Measurements from ENCODE around the gene SOX10. TPM values are rescaled to one million over a fixed set of nuclear protein-coding genes. Genes with fewer than 3 reads are reported as not detected.
A peak's percentile ranks its signal among the peaks of the same experiment; 100 is the strongest.

SOX10 gene
- total and polyA plus RNA-seq, 5 donors = 3.5 to 5.9 (median 4.9) TPM

DNA sequence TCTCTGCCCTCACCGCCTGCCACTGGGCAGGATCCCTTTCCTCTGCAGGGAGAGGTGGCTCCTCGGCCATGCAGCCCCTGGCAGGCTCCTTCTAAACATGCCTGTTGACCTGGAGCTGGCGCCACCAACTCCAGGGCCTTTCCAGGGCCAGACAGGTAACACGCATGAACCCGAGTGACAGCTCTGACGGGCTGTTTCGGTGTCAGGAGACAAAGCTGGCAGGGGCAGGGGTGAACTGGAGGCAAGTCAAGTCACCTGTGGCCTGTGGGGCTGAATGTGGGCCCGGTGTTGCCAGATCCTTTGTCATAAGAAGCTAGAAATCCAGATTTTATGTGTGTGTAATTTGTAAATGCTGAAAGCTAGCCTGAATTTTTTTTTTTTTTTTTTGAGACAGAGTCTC lies 42.2 kb downstream of the SOX10 start:
- H3K9me3 ChIP-seq (ENCODE audit: control insufficient read depth, low read length) = no peaks in the 10 kb centered on the region

GRCh38 chr22:37940698-37941376 lies 43.5 kb downstream of the SOX10 start:
- ATAC-seq = peak in 1 of 2 donors; percentile 46

More for the DNA sequence above, 42.2 kb downstream of the SOX10 start:
- Histone ChIP-seq H3K4me3 (ENCODE audit: low read length) (no peak overlapping the region), H3K27me3 (ENCODE audit: control insufficient read depth, insufficient read depth) (no peaks in the 10 kb centered on the region), H3K27ac (ENCODE audit: low read length) (no peak overlapping the region), H3K4me1 (ENCODE audit: control insufficient read depth, insufficient read depth, low read length) (no peaks in the 10 kb centered on the region)
- intact Hi-C loops (cut with DNase I) = no loop called here
- ATAC-seq = no peak
- WGBS = 94% methylated on average over 8 of the region's 8 CpGs
- DNase-seq = no peak

DNA sequence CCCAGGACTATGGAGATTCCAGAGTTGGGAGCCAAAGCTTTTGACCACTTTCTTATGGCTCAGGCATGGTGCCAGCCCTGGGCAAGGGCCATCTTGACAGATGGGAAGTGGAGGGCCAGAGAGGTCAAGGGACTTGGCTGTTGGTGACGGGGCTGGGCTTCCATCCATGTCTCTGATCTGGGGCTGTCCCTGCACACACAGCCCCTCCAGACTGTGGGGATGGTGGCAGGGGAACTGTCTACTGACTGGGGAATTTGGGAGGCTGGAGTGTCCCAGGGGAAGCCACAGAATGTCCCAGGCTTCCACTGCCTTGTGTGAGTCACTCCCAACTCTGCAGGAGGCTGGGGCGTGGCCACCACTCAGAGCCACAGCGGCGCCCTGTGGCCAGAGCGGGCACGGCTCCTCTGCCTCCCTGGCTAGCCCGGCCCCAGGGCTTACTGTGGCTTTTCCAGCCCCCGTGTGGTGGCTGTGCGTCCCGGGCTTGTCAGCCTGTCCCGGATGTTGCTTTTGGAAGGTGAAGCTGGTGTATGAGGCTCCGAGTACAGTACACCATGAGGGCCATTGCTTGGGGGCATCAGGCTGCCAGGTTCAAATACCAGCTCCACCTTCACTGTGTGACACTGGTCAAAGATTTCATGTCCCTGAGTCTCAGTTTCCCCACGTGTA lies 50.5 kb downstream of the SOX10 start:
- Histone ChIP-seq H3K27me3 (ENCODE audit: control insufficient read depth, insufficient read depth) (no peaks in the 10 kb centered on the region), H3K9me3 (ENCODE audit: control insufficient read depth, low read length) (no peaks in the 10 kb centered on the region), H3K4me1 (ENCODE audit: control insufficient read depth, insufficient read depth, low read length) (peaks cover 10% of the 10 kb centered on the region), H3K4me3 (ENCODE audit: low read length) (no peak overlapping the region), H3K27ac (ENCODE audit: low read length) (peak overlapping the region; percentile 58)
- intact Hi-C loops (cut with DNase I) = loop anchor here in 2 of 4 donors (10.0 kb wide), 2 partner anchors 49 to 119 kb away; no protein-coding TSS in a partner anchor
- ATAC-seq = peak; percentile 96 to 97
- peak; percentile 92 to 96 (median 96) for DNase-seq
- WGBS = 4% methylated on average over 13 of the region's 13 CpGs

More at GRCh38 chr22:37940698-37941376, 43.5 kb downstream of the SOX10 start:
- no peaks in the 10 kb centered on the region for H3K27me3 ChIP-seq (ENCODE audit: control insufficient read depth, insufficient read depth)
- intact Hi-C loops (cut with DNase I) = no loop called here
- no peaks in the 10 kb centered on the region for H3K4me1 ChIP-seq (ENCODE audit: control insufficient read depth, insufficient read depth, low read length)
- H3K4me3 ChIP-seq (ENCODE audit: low read length) = no peak overlapping the region
- H3K9me3 ChIP-seq (ENCODE audit: control insufficient read depth, low read length) = no peaks in the 10 kb centered on the region
- H3K27ac ChIP-seq (ENCODE audit: low read length) = no peak overlapping the region
- 68% methylated on average over 12 of the region's 12 CpGs for WGBS
- no peak for DNase-seq

DNA sequence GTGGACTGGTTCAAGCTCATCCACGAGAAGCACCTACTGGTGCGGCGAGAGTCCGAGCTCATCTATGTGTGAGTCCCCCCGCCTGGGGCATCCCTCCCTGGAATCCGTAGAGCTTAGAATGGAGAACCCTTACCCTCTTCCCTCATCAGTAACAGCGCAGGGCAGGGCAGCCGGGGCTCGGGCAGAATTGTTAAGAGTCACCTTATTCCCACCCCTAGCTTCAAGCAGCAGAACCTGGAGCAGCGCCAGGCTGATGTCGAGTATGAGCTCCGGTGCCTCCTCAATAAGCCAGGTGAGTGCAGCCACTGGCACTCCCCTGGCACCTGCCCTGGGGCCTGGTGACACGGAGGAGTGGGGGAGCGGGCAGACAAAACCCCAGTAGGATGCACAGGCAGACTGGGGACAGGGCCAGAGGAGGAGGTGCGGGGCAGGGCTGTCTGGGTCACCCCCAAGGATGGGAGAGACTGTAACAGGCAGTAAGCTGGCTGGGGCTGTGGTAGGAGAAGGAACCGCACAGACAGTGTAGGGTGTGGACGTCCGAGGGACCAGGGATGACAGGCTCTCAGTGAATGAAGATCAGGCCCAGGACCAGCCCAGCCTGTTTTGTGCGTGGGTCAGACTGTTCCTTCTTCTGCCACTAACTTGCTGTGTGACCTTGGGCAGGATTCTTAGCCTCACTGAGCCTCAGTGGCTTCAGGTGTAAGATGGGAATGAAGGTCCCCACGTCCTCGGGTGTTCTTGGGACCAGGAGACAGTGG lies 51.4 kb downstream of the SOX10 start:
- WGBS = 79% methylated on average over 21 of the region's 21 CpGs
- peaks cover 10% of the 10 kb centered on the region for H3K4me1 ChIP-seq (ENCODE audit: control insufficient read depth, insufficient read depth, low read length)
- ATAC-seq = peak in 1 of 2 donors; percentile 2
- intact Hi-C loops (cut with DNase I) = loop anchor here in 2 of 4 donors (10.0 kb wide), 2 partner anchors 48 to 118 kb away; no protein-coding TSS in a partner anchor
- no peaks in the 10 kb centered on the region for H3K27me3 ChIP-seq (ENCODE audit: control insufficient read depth, insufficient read depth)
- no peaks in the 10 kb centered on the region for H3K9me3 ChIP-seq (ENCODE audit: control insufficient read depth, low read length)
- no peak overlapping the region for H3K4me3 ChIP-seq (ENCODE audit: low read length)
- peak overlapping the region; percentile 31 for H3K27ac ChIP-seq (ENCODE audit: low read length)
- peak in 2 of 3 donors; percentile 40 to 73 for DNase-seq

GRCh38 chr22:37932401-37932800 lies 52.0 kb downstream of the SOX10 start:
- no peak overlapping the region for H3K27ac ChIP-seq (ENCODE audit: low read length)
- H3K9me3 ChIP-seq (ENCODE audit: control insufficient read depth, low read length) = no peaks in the 10 kb centered on the region
- no peak for ATAC-seq
- 90% methylated on average over 10 of the region's 10 CpGs for WGBS
- intact Hi-C loops (cut with DNase I) = loop anchor here in 2 of 4 donors (10.0 kb wide), 2 partner anchors 48 to 118 kb away; no protein-coding TSS in a partner anchor
- H3K4me3 ChIP-seq (ENCODE audit: low read length) = no peak overlapping the region
- DNase-seq = no peak
- peaks cover 10% of the 10 kb centered on the region for H3K4me1 ChIP-seq (ENCODE audit: control insufficient read depth, insufficient read depth, low read length)
- H3K27me3 ChIP-seq (ENCODE audit: control insufficient read depth, insufficient read depth) = no peaks in the 10 kb centered on the region

DNA sequence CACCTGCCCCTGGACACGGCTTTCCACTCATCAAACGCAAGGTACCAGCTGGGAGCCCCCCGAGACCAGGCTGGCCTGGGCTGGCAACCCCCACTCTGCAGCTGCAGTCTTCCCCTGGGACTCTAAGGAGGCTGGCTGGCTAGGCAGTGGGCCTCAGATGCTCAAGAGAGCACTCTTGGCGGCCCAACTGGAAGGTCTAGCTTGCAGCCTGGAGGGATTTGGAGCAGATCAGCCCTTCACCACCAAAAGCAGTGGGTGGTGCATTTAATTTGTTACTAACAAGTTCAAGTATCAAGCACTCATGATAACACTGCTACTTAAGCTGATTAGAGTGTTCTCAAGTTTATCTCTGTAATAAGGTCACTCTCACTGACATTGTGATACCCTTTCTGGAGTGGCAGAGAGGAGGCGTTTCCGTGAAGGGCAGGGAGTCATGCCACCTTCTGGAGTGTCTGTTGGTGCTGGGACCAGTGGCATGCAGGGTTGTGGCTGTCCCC lies 52.4 kb downstream of the SOX10 start:
- intact Hi-C loops (cut with DNase I) = loop anchor here in 2 of 4 donors (10.0 kb wide), 2 partner anchors 47 to 117 kb away; no protein-coding TSS in a partner anchor
- H3K27me3 ChIP-seq (ENCODE audit: control insufficient read depth, insufficient read depth) = no peaks in the 10 kb centered on the region
- H3K27ac ChIP-seq (ENCODE audit: low read length) = no peak overlapping the region
- no peaks in the 10 kb centered on the region for H3K9me3 ChIP-seq (ENCODE audit: control insufficient read depth, low read length)
- WGBS = 79% methylated on average over 6 of the region's 6 CpGs
- H3K4me1 ChIP-seq (ENCODE audit: control insufficient read depth, insufficient read depth, low read length) = peaks cover 10% of the 10 kb centered on the region
- no peak overlapping the region for H3K4me3 ChIP-seq (ENCODE audit: low read length)
- DNase-seq (no peak), ATAC-seq (no peak)

DNA sequence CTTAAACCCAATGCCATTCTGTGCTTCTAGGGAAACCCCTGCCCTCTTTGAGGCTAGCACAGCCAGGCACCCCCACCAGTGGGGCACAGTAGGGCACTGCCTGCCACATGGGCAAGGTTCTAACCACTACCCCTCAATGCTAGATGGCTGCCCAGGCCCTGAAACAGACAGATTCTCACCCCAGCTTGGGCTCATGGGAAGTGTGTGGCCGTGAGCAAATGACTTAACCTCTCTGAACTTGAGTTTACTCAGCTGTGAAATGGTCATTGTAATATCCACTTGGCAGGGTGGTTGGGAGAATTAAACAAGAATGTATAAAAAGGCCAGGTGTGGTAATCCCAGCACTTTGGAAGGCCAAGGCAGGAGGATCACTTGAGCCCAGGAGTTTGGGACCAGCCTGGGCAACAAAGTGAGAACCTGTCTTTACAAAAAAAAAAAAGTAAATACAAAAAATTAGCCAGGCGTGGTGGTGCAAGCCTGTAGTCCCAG lies 53.4 kb downstream of the SOX10 start:
- DNase-seq = no peak

DNA sequence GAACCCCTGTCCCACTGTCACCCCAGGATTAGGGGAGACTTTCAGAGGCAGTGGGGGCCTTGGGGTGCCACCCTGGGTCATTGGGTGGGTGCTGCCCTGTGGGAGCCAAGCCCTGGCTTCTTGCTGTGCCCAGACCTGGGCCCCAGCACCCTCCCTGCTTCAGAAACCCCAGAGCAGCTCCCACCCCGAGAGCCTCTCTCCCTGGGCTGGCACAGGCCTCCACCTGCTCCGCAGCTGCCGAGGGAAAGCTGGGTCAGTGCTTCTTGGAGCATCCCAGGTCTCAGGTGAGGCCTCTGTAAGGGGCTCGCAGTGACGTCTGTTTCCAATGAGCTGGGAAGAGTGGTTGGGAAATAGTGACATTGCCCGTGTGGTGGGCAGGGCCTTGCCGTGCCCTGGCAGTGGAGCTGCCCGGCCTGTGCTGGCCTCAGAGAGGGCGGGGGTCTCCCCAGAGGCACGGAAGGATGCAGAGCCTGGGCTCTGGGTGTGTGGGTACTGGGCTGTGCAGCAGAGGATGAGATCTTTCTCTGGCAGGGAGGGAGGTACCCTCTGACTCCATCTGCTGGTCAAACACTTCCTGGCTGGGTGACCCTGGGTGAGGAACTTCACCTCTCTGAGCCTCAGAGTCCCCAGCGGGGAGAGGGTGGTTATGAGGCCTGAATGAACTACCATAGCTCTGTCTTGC lies 53.9 kb downstream of the SOX10 start:
- Histone ChIP-seq H3K9me3 (ENCODE audit: control insufficient read depth, low read length) (no peaks in the 10 kb centered on the region), H3K4me3 (ENCODE audit: low read length) (no peak overlapping the region), H3K4me1 (ENCODE audit: control insufficient read depth, insufficient read depth, low read length) (peaks cover 10% of the 10 kb centered on the region), H3K27me3 (ENCODE audit: control insufficient read depth, insufficient read depth) (no peaks in the 10 kb centered on the region), H3K27ac (ENCODE audit: low read length) (no peak overlapping the region)
- WGBS = 78% methylated on average over 11 of the region's 11 CpGs
- no peak for DNase-seq
- no peak for ATAC-seq
- intact Hi-C loops (cut with DNase I) = loop anchor here in 2 of 4 donors (10.0 kb wide), 2 partner anchors 46 to 116 kb away; no protein-coding TSS in a partner anchor

More for the DNA sequence above, 53.4 kb downstream of the SOX10 start:
- Histone ChIP-seq H3K4me3 (ENCODE audit: low read length) (no peak overlapping the region), H3K27ac (ENCODE audit: low read length) (no peak overlapping the region), H3K27me3 (ENCODE audit: control insufficient read depth, insufficient read depth) (no peaks in the 10 kb centered on the region), H3K4me1 (ENCODE audit: control insufficient read depth, insufficient read depth, low read length) (peaks cover 10% of the 10 kb centered on the region), H3K9me3 (ENCODE audit: control insufficient read depth, low read length) (no peaks in the 10 kb centered on the region)
- intact Hi-C loops (cut with DNase I) = loop anchor here in 2 of 4 donors (10.0 kb wide), 2 partner anchors 46 to 116 kb away; no protein-coding TSS in a partner anchor
- 88% methylated on average over 2 of the region's 2 CpGs for WGBS
- no peak for ATAC-seq

DNA sequence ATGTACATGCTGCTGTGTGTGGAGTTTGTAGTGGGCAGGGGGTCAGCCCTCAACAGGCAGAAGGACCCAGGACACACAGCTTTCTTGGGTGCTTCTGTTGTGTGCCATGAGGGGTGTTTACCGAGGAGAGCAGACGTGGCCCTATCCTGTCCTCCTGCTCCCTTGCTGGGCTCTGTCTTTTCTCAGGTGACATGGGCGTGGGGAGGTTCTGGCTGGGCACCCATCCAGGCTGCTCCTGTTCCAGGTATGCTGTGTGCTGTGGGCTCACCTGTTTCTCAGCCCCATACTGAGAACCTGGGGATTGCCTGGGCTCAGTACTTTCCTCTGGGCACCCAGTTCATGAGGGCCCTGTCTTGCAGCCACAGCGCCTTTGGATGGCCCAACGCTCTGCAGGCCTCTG lies 55.0 kb downstream of the SOX10 start:
- Histone ChIP-seq H3K4me1 (ENCODE audit: control insufficient read depth, insufficient read depth, low read length) (peaks cover 10% of the 10 kb centered on the region), H3K4me3 (ENCODE audit: low read length) (no peak overlapping the region), H3K27ac (ENCODE audit: low read length) (no peak overlapping the region), H3K27me3 (ENCODE audit: control insufficient read depth, insufficient read depth) (no peaks in the 10 kb centered on the region), H3K9me3 (ENCODE audit: control insufficient read depth, low read length) (no peaks in the 10 kb centered on the region)
- ATAC-seq (no peak), DNase-seq (no peak)
- WGBS = 93% methylated on average over 5 of the region's 5 CpGs
- intact Hi-C loops (cut with DNase I) = no loop called here

GRCh38 chr22:37927637-37927936 lies 56.8 kb downstream of the SOX10 start:
- no peaks in the 10 kb centered on the region for H3K9me3 ChIP-seq (ENCODE audit: control insufficient read depth, low read length)
- H3K4me3 ChIP-seq (ENCODE audit: low read length) = no peak overlapping the region
- H3K27ac ChIP-seq (ENCODE audit: low read length) = no peak overlapping the region
- ATAC-seq (no peak), DNase-seq (no peak)
- 98% methylated on average over 5 of the region's 5 CpGs for WGBS
- H3K4me1 ChIP-seq (ENCODE audit: control insufficient read depth, insufficient read depth, low read length) = no peaks in the 10 kb centered on the region
- H3K27me3 ChIP-seq (ENCODE audit: control insufficient read depth, insufficient read depth) = no peaks in the 10 kb centered on the region
- intact Hi-C loops (cut with DNase I) = no loop called here
